Measurements from ENCODE around the gene MYL2. TPM values are rescaled to one million over a fixed set of nuclear protein-coding genes. Genes with fewer than 3 reads are reported as not detected.
"Not testable (repeated sequence)": the region's sequence is repeated elsewhere in the genome, so short reads cannot be mapped to it uniquely, and the experiment has no call there.

MYL2 gene
- total and polyA plus RNA-seq, 2 donors from 2014 or later = 4.4 TPM; not detected in 1

- DNase-seq (no peak), FAIRE-seq (no peak)
- no peak overlapping the region for H3K27ac ChIP-seq (ENCODE audit: low read depth in 2 of 2, low read length in 2 of 2)
- H3K4me1 ChIP-seq (ENCODE audit: control insufficient read depth in 2 of 3, insufficient read depth in 2 of 3, low read depth in 1 of 3, low read length in 3 of 3) = no peaks in the 10 kb centered on the region
- H3K9me3 ChIP-seq (ENCODE audit: control insufficient read depth in 2 of 3, insufficient read depth in 1 of 3, low read length in 3 of 3) = no peaks in the 10 kb centered on the region
- H3K9ac ChIP-seq (ENCODE audit: low read length in 3 of 3) = no peak overlapping the region
- no peak for TF ChIP-seq CTCF (IDR thresholded peaks at IDR 0.05; ENCODE audit: borderline replicate concordance, extremely low read depth, insufficient read depth)
- intact Hi-C loops (cut with DNase I) = no loop called here
- H3K27me3 ChIP-seq (ENCODE audit: control insufficient read depth, insufficient read depth, low read length) = no peaks in the 10 kb centered on the region
- no peaks in the 10 kb centered on the region for H3K36me3 ChIP-seq (ENCODE audit: control insufficient read depth in 2 of 3, insufficient read depth in 3 of 3, low read length in 3 of 3)
- H3K4me3 ChIP-seq (ENCODE audit: low read length in 3 of 3) = no peak overlapping the region
Observed at GRCh38 chr12:110960795-110961194, 40.4 kb upstream of the MYL2 start.

GRCh38 chr12:110957652-110958051 lies 37.3 kb upstream of the MYL2 start:
- no peaks in the 10 kb centered on the region for H3K9me3 ChIP-seq (ENCODE audit: control insufficient read depth in 2 of 3, insufficient read depth in 1 of 3, low read length in 3 of 3)
- no peak overlapping the region for H3K27ac ChIP-seq (ENCODE audit: low read depth in 2 of 2, low read length in 2 of 2)
- FAIRE-seq = no peak
- no peaks in the 10 kb centered on the region for H3K4me1 ChIP-seq (ENCODE audit: control insufficient read depth in 2 of 3, insufficient read depth in 2 of 3, low read depth in 1 of 3, low read length in 3 of 3)
- no peak overlapping the region for H3K9ac ChIP-seq (ENCODE audit: low read length in 3 of 3)
- no peak overlapping the region for H3K4me3 ChIP-seq (ENCODE audit: low read length in 3 of 3)
- H3K36me3 ChIP-seq (ENCODE audit: control insufficient read depth in 2 of 3, insufficient read depth in 3 of 3, low read length in 3 of 3) = no peaks in the 10 kb centered on the region
- intact Hi-C loops (cut with DNase I) = no loop called here
- no peak for DNase-seq
- no peak for TF ChIP-seq CTCF (IDR thresholded peaks at IDR 0.05; ENCODE audit: borderline replicate concordance, extremely low read depth, insufficient read depth)
- no peaks in the 10 kb centered on the region for H3K27me3 ChIP-seq (ENCODE audit: control insufficient read depth, insufficient read depth, low read length)

- H3K36me3 ChIP-seq (ENCODE audit: control insufficient read depth in 2 of 3, insufficient read depth in 3 of 3, low read length in 3 of 3) = no peaks in the 10 kb centered on the region
- FAIRE-seq (no peak), DNase-seq (no peak)
- no peaks in the 10 kb centered on the region for H3K9me3 ChIP-seq (ENCODE audit: control insufficient read depth in 2 of 3, insufficient read depth in 1 of 3, low read length in 3 of 3)
- no peak for TF ChIP-seq CTCF (IDR thresholded peaks at IDR 0.05; ENCODE audit: borderline replicate concordance, extremely low read depth, insufficient read depth)
- intact Hi-C loops (cut with DNase I) = no loop called here
- H3K4me3 ChIP-seq (ENCODE audit: low read length in 3 of 3) = no peak overlapping the region
- H3K4me1 ChIP-seq (ENCODE audit: control insufficient read depth in 2 of 3, insufficient read depth in 2 of 3, low read depth in 1 of 3, low read length in 3 of 3) = no peaks in the 10 kb centered on the region
- H3K27ac ChIP-seq (ENCODE audit: low read depth in 2 of 2, low read length in 2 of 2) = no peak overlapping the region
- H3K9ac ChIP-seq (ENCODE audit: low read length in 3 of 3) = no peak overlapping the region
- H3K27me3 ChIP-seq (ENCODE audit: control insufficient read depth, insufficient read depth, low read length) = no peaks in the 10 kb centered on the region
Observed at GRCh38 chr12:110957159-110957558, 36.8 kb upstream of the MYL2 start.

DNA sequence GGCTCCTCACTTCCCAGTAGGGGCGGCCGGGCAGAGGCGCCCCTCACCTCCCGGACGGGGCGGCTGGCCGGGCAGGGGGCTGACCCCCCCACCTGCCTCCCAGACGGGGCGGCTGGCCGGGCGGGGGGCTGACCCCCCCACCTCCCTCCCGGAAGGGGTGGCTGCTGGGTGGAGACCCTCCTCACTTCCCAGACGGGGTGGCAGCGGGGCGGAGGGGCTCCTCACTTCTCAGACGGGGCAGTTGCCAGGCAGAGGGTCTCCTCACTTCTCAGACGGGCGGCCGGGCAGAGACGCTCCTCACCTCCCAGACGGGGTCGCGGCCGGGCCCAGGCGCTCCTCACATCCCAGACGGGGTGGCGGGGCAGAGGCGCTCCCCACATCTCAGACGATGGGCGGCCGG lies 30.5 kb upstream of the MYL2 start:
- H3K9ac ChIP-seq (ENCODE audit: low read length in 3 of 3); H3K27ac ChIP-seq (ENCODE audit: low read depth in 2 of 2, low read length in 2 of 2); H3K4me1 ChIP-seq (ENCODE audit: control insufficient read depth in 2 of 3, insufficient read depth in 2 of 3, low read depth in 1 of 3, low read length in 3 of 3); H3K36me3 ChIP-seq (ENCODE audit: control insufficient read depth in 2 of 3, insufficient read depth in 3 of 3, low read length in 3 of 3); H3K27me3 ChIP-seq (ENCODE audit: control insufficient read depth, insufficient read depth, low read length); H3K4me3 ChIP-seq (ENCODE audit: low read length in 3 of 3); FAIRE-seq; intact Hi-C loops (cut with DNase I): not testable (repeated sequence)
- peak in 1 of 5 donors; percentile 69 for DNase-seq
- peaks cover 0 to 17% (median 5%) of the 10 kb centered on the region in 3 donors for H3K9me3 ChIP-seq (ENCODE audit: control insufficient read depth in 2 of 3, insufficient read depth in 1 of 3, low read length in 3 of 3)

- H3K27ac ChIP-seq (ENCODE audit: low read depth in 2 of 2, low read length in 2 of 2); H3K4me3 ChIP-seq (ENCODE audit: low read length in 3 of 3); H3K4me1 ChIP-seq (ENCODE audit: control insufficient read depth in 2 of 3, insufficient read depth in 2 of 3, low read depth in 1 of 3, low read length in 3 of 3); FAIRE-seq; intact Hi-C loops (cut with DNase I); DNase-seq; H3K9ac ChIP-seq (ENCODE audit: low read length in 3 of 3); H3K27me3 ChIP-seq (ENCODE audit: control insufficient read depth, insufficient read depth, low read length); H3K36me3 ChIP-seq (ENCODE audit: control insufficient read depth in 2 of 3, insufficient read depth in 3 of 3, low read length in 3 of 3): not testable (repeated sequence)
- peaks cover 0 to 17% (median 7%) of the 10 kb centered on the region in 3 donors for H3K9me3 ChIP-seq (ENCODE audit: control insufficient read depth in 2 of 3, insufficient read depth in 1 of 3, low read length in 3 of 3)
Observed at GRCh38 chr12:110950466-110950865, 30.1 kb upstream of the MYL2 start.
